GM12878 (cell line): Measurements from ENCODE around the gene TIMP4. TPM values are rescaled to one million over a fixed set of nuclear protein-coding genes. Genes with fewer than 3 reads are reported as not detected.

Experiments used
- ATAC-seq: fragments of 200-7000 bp; cut with Tn5 transposase; 3 replicates; pipeline ENCODE4 v1.9.1; 2020; ENCODE audit warnings: mild to moderate bottlenecking, moderate library complexity
- BruUV-seq: library from RNA; stranded (reverse); fragments of 400-500 nt; replicated peaks from 2 replicates; lab custom pipeline; 2021; lab: Mats Ljungman, UMichigan
- CTCF ChIA-PET: fragments of 300-600 bp; sonication (Branson Sonifier 250); formaldehyde crosslinking; extraction: SDS; loops from one replicate; lab custom pipeline; 2021; ENCODE audit warnings: inconsistent platforms; lab: Yijun Ruan, JAX
- POLR2A ChIA-PET: fragments of 350-600 bp; formaldehyde crosslinking; extraction: SDS; loops from one replicate; lab custom pipeline; 2021; ENCODE audit warnings: inconsistent platforms; lab: Charles Lee
- RAD21 ChIA-PET: fragments of 300-600 bp; sonication (Branson Sonifier 250); formaldehyde crosslinking; loops from one replicate; lab custom pipeline; 2023; ENCODE audit warnings: antibody characterized with exemption; ENCODE audit not compliant: unreplicated experiment; lab: Charles Lee
- SMC1A ChIA-PET: fragments of 300-600 bp; sonication (Branson Sonifier 250); formaldehyde crosslinking; loops from one replicate; lab custom pipeline; 2023; ENCODE audit not compliant: unreplicated experiment, uncharacterized antibody; lab: Charles Lee
- DNase-seq: peaks from one replicate; pipeline ENCODE4 v3.0.0-alpha.2; 2011; ENCODE audit warnings: low read depth, low spot score
- FAIRE-seq: peaks from 3 replicates; lab custom pipeline; 2011; peaks lifted over from hg19 to GRCh38; lab: Jason Lieb, UNC
- H2AFZ ChIP-seq: 2 replicates; pipeline ENCODE4 v1.6.0; 2011; ENCODE audit warnings: low read depth, low read length, control low read depth; ENCODE audit not compliant: control insufficient read depth
- H3K27ac ChIP-seq: 2 replicates; pipeline ENCODE4 v1.5.1; 2011; ENCODE audit warnings: control low read depth; ENCODE audit not compliant: control insufficient read depth, insufficient read depth
- H3K27me3 ChIP-seq, 2 experiments: replicated peaks in 1 of 2; 2 replicates each; pipeline versions ENCODE4 v1.6.0 to v1.6.1; 2011; ENCODE audit warnings: low read length in 1 of 2; ENCODE audit not compliant: control insufficient read depth in 2 of 2, insufficient read depth in 2 of 2
- H3K36me3 ChIP-seq, 2 experiments: 2 replicates each; pipeline ENCODE4 v1.5.1; 2011; ENCODE audit warnings: low read length in 1 of 2; ENCODE audit not compliant: control insufficient read depth in 2 of 2, insufficient read depth in 2 of 2
- H3K4me1 ChIP-seq: 2 replicates; pipeline ENCODE4 v1.6.1; 2011; ENCODE audit warnings: mild to moderate bottlenecking, low read length, moderate library complexity, mixed read lengths; ENCODE audit not compliant: control insufficient read depth, insufficient read depth
- H3K4me2 ChIP-seq: 2 replicates; pipeline ENCODE4 v1.6.0; 2011; ENCODE audit warnings: control low read depth; ENCODE audit not compliant: control insufficient read depth, insufficient read depth
- H3K4me3 ChIP-seq: fragments of 200-600 bp; sonication (generic); 2 replicates; pipeline ENCODE4 v1.5.1; 2016
- H3K79me2 ChIP-seq: 2 replicates; pipeline ENCODE4 v1.6.0; 2011; ENCODE audit warnings: low read length; ENCODE audit not compliant: control insufficient read depth, insufficient read depth
- H3K9ac ChIP-seq: 2 replicates; pipeline ENCODE4 v1.8.0; 2011; ENCODE audit warnings: low read length, control low read depth, mixed read lengths; ENCODE audit not compliant: control insufficient read depth, insufficient read depth
- H3K9me3 ChIP-seq: replicated peaks from 3 replicates; pipeline ENCODE4 v1.5.1; 2011; ENCODE audit warnings: mild to moderate bottlenecking, low read length; ENCODE audit not compliant: control insufficient read depth, insufficient read depth
- H4K20me1 ChIP-seq: 2 replicates; pipeline ENCODE4 v1.6.0; 2011; ENCODE audit not compliant: control insufficient read depth, insufficient read depth
- BCLAF1 ChIP-seq: fragments of 450-650 bp; IDR thresholded peaks from 2 replicates; pipeline ENCODE4 v1.6.1; 2017; ENCODE audit warnings: antibody characterized with exemption, mild to moderate bottlenecking, moderate library complexity
- CBX3 ChIP-seq: fragments of 200-600 bp; sonication (generic); IDR thresholded peaks from 2 replicates; pipeline ENCODE4 v1.6.1; 2016; ENCODE audit warnings: low read depth, borderline replicate concordance
- CREM ChIP-seq: IDR thresholded peaks from 2 replicates; pipeline ENCODE4 v1.6.1; 2014; ENCODE audit warnings: antibody characterized with exemption, low read depth
- E4F1 ChIP-seq: fragments of 450-650 bp; IDR thresholded peaks from 2 replicates; pipeline ENCODE4 v1.6.1; 2018; ENCODE audit warnings: borderline replicate concordance, mild to moderate bottlenecking; ENCODE audit not compliant: partially characterized antibody
- GABPA ChIP-seq: IDR thresholded peaks from 2 replicates; pipeline ENCODE4 v1.6.1; 2014; ENCODE audit warnings: antibody characterized with exemption, low read depth, mild to moderate bottlenecking, inconsistent platforms
- JUNB ChIP-seq: IDR thresholded peaks from 2 replicates; pipeline ENCODE4 v1.6.1; 2016; ENCODE audit warnings: antibody characterized with exemption, mild to moderate bottlenecking
- KLF5 ChIP-seq: fragments of 450-650 bp; IDR thresholded peaks from 2 replicates; pipeline ENCODE4 v1.6.1; 2014; ENCODE audit warnings: mild to moderate bottlenecking; ENCODE audit not compliant: partially characterized antibody
- MYB ChIP-seq: fragments of 150-350 bp; IDR thresholded peaks from 2 replicates; pipeline ENCODE4 v1.6.1; 2014; ENCODE audit warnings: mild to moderate bottlenecking, low read depth, low read length, borderline replicate concordance
- NFXL1 ChIP-seq: fragments of 450-650 bp; IDR thresholded peaks from 2 replicates; pipeline ENCODE4 v1.6.1; 2017; ENCODE audit warnings: antibody characterized with exemption, mild to moderate bottlenecking, borderline replicate concordance
- SMAD5 ChIP-seq: IDR thresholded peaks from 2 replicates; pipeline ENCODE4 v1.6.1; 2016; ENCODE audit warnings: antibody characterized with exemption, low read depth
- STAT3 ChIP-seq: IDR thresholded peaks from 2 replicates; pipeline ENCODE4 v1.6.1; 2011; ENCODE audit warnings: low read depth, low read length, improper control_type of control experiment
- ZBED1 ChIP-seq: IDR thresholded peaks from 2 replicates; pipeline ENCODE4 v1.6.1; 2016; ENCODE audit warnings: borderline replicate concordance
- ZNF687 ChIP-seq: fragments of 450-650 bp; IDR thresholded peaks from 2 replicates; pipeline ENCODE4 v1.6.1; 2017; ENCODE audit warnings: mild to moderate bottlenecking, moderate library complexity
- WGBS: methylation state at CpG from one replicate; pipeline ENCODE4 v1.1.6; 2016; ENCODE audit warnings: low lambda C conversion rate; ENCODE audit not compliant: insufficient replicate concordance, insufficient coverage; ENCODE audit errors: missing lambda C conversion rate; 5-methylcytosine and 5-hydroxymethylcytosine counted together
- in situ Hi-C: fragments of 300-500 bp; cut with MboI; formaldehyde crosslinking; loops from 9 replicates; pipeline ENCODE4 v1.14.3; 2018; ENCODE audit warnings: mixed read lengths
- intact Hi-C: fragments of 100-400 bp; cut with micrococcal nuclease; formaldehyde crosslinking; loops from one replicate; pipeline ENCODE4 v1.14.2; 2022; ENCODE audit not compliant: unreplicated experiment
- polyA plus RNA-seq, 11 experiments: library from polyadenylated mRNA; depleted of rRNA in 4 of 11; unstranded in 6 of 11; stranded (reverse) in 5 of 11; fragments of >200 nt; fragmentation: Nextera tagmentation in 4 of 11; fragmentation: Illumina TruSeq in 1 of 11; extraction: Ambion mirVana in 4 of 11; extraction: Trizol in 1 of 11; gene quantifications; 1 replicate in 1 of 11; 2 replicates in 10 of 11; pipeline versions ENCODE4 v1.2.1 to v1.2.3, GENCODE V29; 2011 to 2016; ENCODE audit warnings: inconsistent platforms in 2 of 11, missing spikeins in 2 of 11, low read depth in 1 of 11
- total RNA-seq, 4 experiments: library from RNA; depleted of rRNA in 3 of 4; stranded (reverse); fragments of >200 nt in 3 of 4; fragmentation: Illumina TruSeq in 1 of 4; extraction: Trizol in 1 of 4; gene quantifications; 2 replicates each; pipeline versions ENCODE4 v1.2.1 to v1.2.3, GENCODE V29; 2013 to 2021

The TIMP4 gene
- total and polyA plus RNA-seq, 10 of the 15 experiments (the other 5 are each of a cell fraction or from before 2014, with no cell fraction given) = 0.07 TPM; not detected in 9

- Histone ChIP-seq H3K4me2 (no peak overlapping the region), H4K20me1 (no peaks in the 10 kb centered on the region; the same call in 1 of the 2 replicates), H3K9ac (no peak overlapping the region), H3K27ac (no peak overlapping the region), H3K4me1 (no peaks in the 10 kb centered on the region), H3K36me3 (no peaks in the 10 kb centered on the region), H3K27me3 (no peaks in the 10 kb centered on the region; a peak in 1 of 4 replicates), H3K4me3 (no peak overlapping the region), H3K79me2 (no peaks in the 10 kb centered on the region), H3K9me3 (no peaks in the 10 kb centered on the region), H2AFZ (no peak overlapping the region)
- ChIA-PET POLR2A (no interaction called here), CTCF (no interaction called here), RAD21 (no interaction called here), SMC1A (interaction anchor here (1.3 kb wide), 1 partner anchor 28 kb away, joined by 4 read pairs; no protein-coding TSS in a partner anchor)
- in situ Hi-C loops (no loop called here), intact Hi-C loops (no loop called here)
- BruUV-seq = no TSS peak
- TF ChIP-seq ZNF687 (no peak), BCLAF1 (no peak), STAT3 (no peak), MYB (no peak), CBX3 (no peak), CREM (no peak), SMAD5 (no peak), NFXL1 (no peak), ZBED1 (no peak), KLF5 (no peak), JUNB (no peak), E4F1 (no peak), GABPA (no peak)
- no peak for ATAC-seq
- no peak for DNase-seq
- FAIRE-seq = no peak
- 10% methylated on average over 4 of the region's 4 CpGs for WGBS
Measured at GRCh38 chr3:12165909-12166308, 7.2 kb upstream of the TIMP4 start.
